IPS-18c (cell line): ENCODE results near the gene MORN3.
A peak's percentile ranks its signal among the peaks of the same experiment; 100 is the strongest.
"Not testable (repeated sequence)": the region's sequence is repeated elsewhere in the genome, so short reads cannot be mapped to it uniquely, and the experiment has no call there.

Experiments used
- H3K4me3 ChIP-seq: 2 replicates; pipeline ENCODE4 v1.7.0; 2013; ENCODE audit warnings: low read depth, mild to moderate bottlenecking, low read length, moderate library complexity; ENCODE audit not compliant: insufficient read depth
- H3K9me3 ChIP-seq: one replicate; pipeline ENCODE4 v1.6.1; 2013; ENCODE audit warnings: mild to moderate bottlenecking, low read length, moderate library complexity; ENCODE audit not compliant: control insufficient read depth, insufficient read depth

The MORN3 gene

DNA sequence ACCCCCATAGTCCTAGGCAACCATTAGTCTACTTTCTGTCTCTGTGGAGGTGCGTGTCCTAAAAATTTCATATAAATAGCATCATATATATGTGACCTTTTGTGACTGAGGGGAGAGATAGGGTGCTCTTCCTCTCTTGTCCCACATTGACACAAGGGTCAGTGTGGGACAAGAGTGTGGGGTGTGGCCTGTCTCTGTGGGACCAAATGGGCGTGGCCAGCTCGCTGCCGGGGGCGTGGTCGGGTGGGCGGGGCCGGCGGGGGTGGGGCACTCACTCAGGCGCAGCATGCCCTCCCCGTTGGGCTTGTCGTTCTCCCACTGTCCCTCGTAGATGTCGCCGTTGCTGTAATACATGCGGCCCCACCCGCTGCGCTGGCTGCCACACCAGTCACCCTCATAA lies 15.5 kb downstream of the MORN3 start:
- H3K9me3 ChIP-seq: no peaks in the 10 kb centered on the region

DNA sequence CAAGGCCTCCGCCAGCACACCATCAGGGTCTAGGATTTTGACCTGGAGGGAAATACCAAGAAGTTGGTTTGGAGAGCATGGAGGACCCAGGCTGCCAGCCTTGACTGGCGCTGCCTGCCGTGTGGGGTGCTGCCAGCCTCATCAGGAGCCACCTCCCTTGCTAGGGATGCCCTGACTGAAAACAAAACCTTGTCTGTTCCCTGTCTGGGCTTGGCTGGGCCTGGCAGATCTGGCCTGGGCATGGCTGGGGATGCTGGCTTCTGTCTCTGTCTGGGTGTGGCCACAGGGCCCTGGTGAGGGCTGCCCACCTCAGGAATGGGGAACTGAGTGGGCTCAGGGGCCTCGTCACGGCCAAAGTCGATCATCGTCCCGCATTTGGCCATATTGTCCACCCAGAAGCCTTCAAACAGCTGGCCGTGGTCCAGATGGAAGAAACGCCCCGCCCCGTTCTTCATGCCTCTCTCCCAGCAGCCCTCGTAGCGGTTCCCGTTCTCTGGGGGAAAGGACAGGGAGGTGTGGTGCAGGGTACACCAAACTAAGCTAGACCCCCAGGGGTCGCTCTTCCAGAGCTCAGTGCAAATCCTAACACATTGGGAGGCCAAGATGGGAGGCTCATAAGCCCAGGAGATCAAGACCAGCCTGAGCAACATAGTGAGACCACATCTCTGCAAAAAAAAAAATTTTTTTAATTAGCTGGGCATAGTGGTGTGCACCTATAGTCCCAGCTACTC lies 16.5 kb downstream of the MORN3 start:
- Histone ChIP-seq H3K9me3 (no peaks in the 10 kb centered on the region), H3K4me3 (no peak overlapping the region)

More for the DNA sequence above, 15.5 kb downstream of the MORN3 start:
- H3K4me3 ChIP-seq: no peak overlapping the region

DNA sequence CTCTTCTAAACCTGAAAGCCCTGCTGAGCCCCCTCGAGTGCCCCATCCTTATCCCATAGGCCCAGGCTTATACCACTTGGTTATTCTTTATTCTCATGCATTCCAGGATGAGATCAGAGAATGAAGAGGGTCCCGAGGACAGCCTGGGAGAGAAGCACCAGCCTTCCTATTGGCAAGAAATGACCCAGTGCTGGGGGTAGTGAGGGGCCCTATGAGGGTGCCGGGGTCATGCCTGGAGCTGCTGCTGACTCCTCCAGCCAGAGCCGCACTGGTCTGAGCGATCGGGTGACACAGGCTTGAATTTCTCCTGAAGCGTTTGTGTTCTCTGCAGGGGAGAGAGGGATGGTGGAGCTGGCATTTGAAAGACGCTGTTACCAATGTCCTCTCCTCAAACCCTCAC lies 18.1 kb downstream of the MORN3 start:
- Histone ChIP-seq H3K9me3 (no peaks in the 10 kb centered on the region), H3K4me3 (no peak overlapping the region)

- no peak overlapping the region for H3K4me3 ChIP-seq
- H3K9me3 ChIP-seq: no peaks in the 10 kb centered on the region
These were observed 19.6 kb downstream of the MORN3 start for GRCh38 chr12:121649819-121650353.

DNA sequence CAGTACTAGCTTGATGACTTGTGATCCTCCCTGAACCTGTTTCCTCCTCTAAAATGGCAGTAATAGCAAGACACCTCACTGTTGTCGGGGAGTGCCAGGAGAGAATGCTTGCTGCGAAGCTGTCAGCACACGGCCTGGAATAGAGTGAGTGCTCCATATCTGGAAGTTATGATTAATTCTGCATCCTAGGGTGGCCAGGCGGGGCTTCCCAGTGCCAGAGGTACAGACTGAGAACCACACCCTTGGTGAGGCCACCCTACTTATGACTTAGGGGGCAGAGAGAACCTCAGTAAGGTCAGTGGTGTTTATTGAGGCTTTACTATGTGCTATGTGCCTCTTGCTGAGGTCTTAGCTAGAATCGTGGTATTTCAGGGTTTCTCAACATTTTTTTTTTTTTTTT lies 20.1 kb downstream of the MORN3 start:
- Histone ChIP-seq H3K4me3 (no peak overlapping the region), H3K9me3 (no peaks in the 10 kb centered on the region)

DNA sequence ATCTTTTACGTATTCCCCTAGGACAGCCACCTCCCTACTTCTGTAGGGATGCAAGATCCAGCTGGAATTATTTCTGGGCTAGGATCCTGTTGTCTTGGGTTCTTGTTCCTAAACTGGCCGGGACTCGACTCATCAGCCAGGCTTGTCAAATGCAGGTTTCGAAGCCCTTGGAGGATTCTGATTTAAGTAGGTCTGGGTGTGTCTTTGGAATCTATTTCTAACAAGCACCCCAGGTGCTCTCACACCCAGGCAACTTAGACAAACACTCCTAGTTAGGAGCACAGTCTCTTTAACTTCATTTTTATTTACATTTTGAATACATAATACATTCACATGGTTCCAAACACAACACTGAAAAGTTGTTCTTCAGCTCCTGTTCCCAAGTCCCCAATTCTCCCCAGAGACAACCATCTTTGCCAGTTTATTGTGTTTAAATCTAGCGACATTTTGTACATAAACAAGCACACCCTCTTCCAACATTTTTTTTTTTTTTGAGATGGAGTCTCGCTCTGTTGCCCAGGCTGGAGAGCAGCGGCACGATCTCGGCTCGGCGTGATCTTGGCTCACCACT lies 20.9 kb downstream of the MORN3 start:
- Histone ChIP-seq H3K9me3 (no peaks in the 10 kb centered on the region), H3K4me3 (no peak overlapping the region)

- no peak overlapping the region for H3K4me3 ChIP-seq
- no peaks in the 10 kb centered on the region for H3K9me3 ChIP-seq
These were observed 28.2 kb downstream of the MORN3 start for GRCh38 chr12:121641343-121641630.

GRCh38 chr12:121638298-121639202 lies 30.9 kb downstream of the MORN3 start:
- Histone ChIP-seq H3K9me3 (no peaks in the 10 kb centered on the region), H3K4me3 (no peak overlapping the region)

GRCh38 chr12:121637231-121637914 lies 32.1 kb downstream of the MORN3 start:
- no peak overlapping the region for H3K4me3 ChIP-seq
- H3K9me3 ChIP-seq: no peaks in the 10 kb centered on the region

GRCh38 chr12:121634836-121635235 lies 34.6 kb downstream of the MORN3 start:
- Histone ChIP-seq H3K9me3 (no peaks in the 10 kb centered on the region), H3K4me3 (no peak overlapping the region)

GRCh38 chr12:121633833-121634196 lies 35.6 kb downstream of the MORN3 start:
- not testable (repeated sequence) for H3K9me3 ChIP-seq, H3K4me3 ChIP-seq

DNA sequence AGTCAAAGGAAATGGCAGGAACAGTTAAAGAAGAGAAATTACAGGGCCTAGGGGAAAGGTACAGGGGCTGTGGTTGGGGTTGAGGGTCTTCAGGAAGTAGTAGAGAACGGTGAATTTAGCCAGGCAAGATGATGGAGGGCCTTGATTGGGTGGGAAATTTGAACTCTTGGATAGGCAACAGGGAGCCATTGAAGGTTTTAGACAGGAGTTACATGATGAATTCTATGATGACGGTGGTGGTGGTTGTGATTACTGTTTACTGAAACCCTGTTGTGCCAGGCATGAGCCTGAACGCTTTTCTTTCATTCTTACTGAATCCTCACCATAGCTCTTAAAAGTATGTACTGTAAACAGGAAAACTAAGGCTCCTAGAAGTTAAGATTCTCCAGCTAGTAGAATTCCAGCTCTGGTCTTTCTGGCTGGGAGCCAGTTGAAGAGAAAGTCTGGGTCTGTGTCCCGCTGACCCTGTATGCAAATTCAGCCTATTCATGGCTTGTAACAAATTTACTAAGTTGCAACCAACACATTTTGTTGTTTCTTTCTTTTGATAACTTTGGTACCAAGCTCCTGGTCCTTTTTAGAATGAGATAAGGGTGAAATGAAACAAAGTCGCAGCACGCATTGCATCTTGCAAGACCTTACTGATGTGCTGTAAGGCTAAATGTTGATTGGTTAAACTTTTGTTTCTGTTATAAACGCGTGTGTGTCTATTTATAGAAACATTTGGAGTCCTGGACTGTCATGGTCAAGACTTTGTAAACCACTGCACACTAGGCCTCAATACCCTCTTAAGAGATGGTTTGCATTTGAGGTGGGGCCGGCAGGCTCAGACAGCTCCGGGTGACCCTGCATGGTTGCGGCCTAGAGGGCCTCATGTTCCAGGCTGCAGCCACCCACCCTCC lies 37.1 kb downstream of the MORN3 start:
- Histone ChIP-seq H3K9me3 (no peaks in the 10 kb centered on the region), H3K4me3 (no peak overlapping the region)

GRCh38 chr12:121630791-121631355 lies 38.6 kb downstream of the MORN3 start:
- H3K4me3 ChIP-seq: no peak overlapping the region

DNA sequence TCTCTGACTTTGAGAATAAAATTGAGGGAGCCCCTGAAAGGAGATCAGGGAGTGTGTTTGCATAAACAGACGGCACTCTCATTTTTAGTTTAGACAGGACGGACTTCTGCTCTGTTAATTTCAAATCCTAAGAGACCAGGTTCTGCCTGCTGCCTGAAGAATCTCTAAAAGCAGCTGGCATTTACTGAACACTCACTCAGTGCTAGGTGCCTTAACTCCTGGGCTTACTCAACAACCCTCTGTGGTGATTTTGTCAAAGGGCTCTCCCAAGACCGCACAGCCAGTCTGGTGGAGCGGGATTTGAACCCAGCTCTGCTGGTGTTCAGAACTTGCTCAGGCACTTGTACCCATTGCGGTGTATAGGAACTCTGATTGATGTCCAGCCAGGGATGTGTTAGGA lies 40.9 kb downstream of the MORN3 start:
- peak overlapping the region; percentile 78; the same call in 1 of the 2 replicates for H3K4me3 ChIP-seq

More at GRCh38 chr12:121630791-121631355, 38.6 kb downstream of the MORN3 start:
- H3K9me3 ChIP-seq: no peaks in the 10 kb centered on the region

DNA sequence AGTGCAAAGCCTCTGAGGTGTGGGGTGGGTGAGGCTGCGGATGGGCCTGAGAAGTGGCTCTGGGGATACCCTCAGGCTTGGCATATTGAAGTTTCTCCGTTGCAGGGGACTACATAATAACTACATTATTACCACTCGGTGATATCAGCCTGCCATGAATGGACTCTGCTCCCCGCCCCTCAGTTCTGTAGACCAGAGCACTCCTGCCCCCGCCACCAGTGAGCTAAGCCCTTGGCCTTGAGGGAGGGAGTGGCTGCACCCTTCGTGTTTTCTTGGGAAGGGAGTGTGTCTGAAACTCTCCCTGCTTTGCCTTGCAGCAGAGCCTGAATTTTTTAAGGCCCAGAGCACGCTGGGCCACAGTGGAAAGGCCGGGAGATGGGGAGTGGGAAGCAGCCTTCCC lies 41.4 kb downstream of the MORN3 start:
- H3K4me3 ChIP-seq: peak overlapping the region; percentile 78
- no peaks in the 10 kb centered on the region for H3K9me3 ChIP-seq

More for the DNA sequence above, 40.9 kb downstream of the MORN3 start:
- H3K9me3 ChIP-seq: no peaks in the 10 kb centered on the region
